Astrocyte (in vitro differentiated cells and primary cell): ENCODE results near the gene EDN3. TPM values are rescaled to one million over a fixed set of nuclear protein-coding genes. Genes with fewer than 3 reads are reported as not detected.
A peak's percentile ranks its signal among the peaks of the same experiment; 100 is the strongest.

Source experiments
- DNase-seq: peaks from one replicate; pipeline ENCODE4 v3.0.0-alpha.2; 2010; ENCODE audit warnings: low read depth
- FAIRE-seq: peaks from 2 replicates; lab custom pipeline; 2011; peaks lifted over from hg19 to GRCh38; lab: Jason Lieb, UNC
- H2AFZ ChIP-seq: 2 replicates; pipeline ENCODE4 v1.6.0; 2012; ENCODE audit warnings: low read depth, low read length, inconsistent platforms
- H3K27ac ChIP-seq: 2 replicates; pipeline ENCODE4 v1.5.1; 2011; ENCODE audit warnings: low read depth, low read length, inconsistent platforms
- H3K27me3 ChIP-seq: 2 replicates; pipeline ENCODE4 v1.6.0; 2011; ENCODE audit warnings: low read length, inconsistent platforms; ENCODE audit not compliant: insufficient read depth
- H3K36me3 ChIP-seq: 2 replicates; pipeline ENCODE4 v1.5.1; 2011; ENCODE audit warnings: low read length, inconsistent platforms; ENCODE audit not compliant: insufficient read depth
- H3K4me1 ChIP-seq: 2 replicates; pipeline ENCODE4 v1.5.1; 2011; ENCODE audit warnings: low read length, inconsistent platforms; ENCODE audit not compliant: insufficient read depth
- H3K4me2 ChIP-seq: 2 replicates; pipeline ENCODE4 v1.6.0; 2012; ENCODE audit warnings: low read length, inconsistent platforms
- H3K4me3 ChIP-seq: 2 replicates; pipeline ENCODE4 v1.5.1; 2011; ENCODE audit warnings: low read depth, mild to moderate bottlenecking, low read length, inconsistent platforms; ENCODE audit not compliant: insufficient read depth
- H3K79me2 ChIP-seq: 2 replicates; pipeline ENCODE4 v1.6.0; 2012; ENCODE audit warnings: mild to moderate bottlenecking, low read length, inconsistent platforms; ENCODE audit not compliant: insufficient read depth
- H3K9ac ChIP-seq: 2 replicates; pipeline ENCODE4 v1.6.0; 2012; ENCODE audit warnings: mild to moderate bottlenecking, low read length, inconsistent platforms
- H3K9me3 ChIP-seq: 2 replicates; pipeline ENCODE4 v1.5.1; 2012; ENCODE audit warnings: low read depth, mild to moderate bottlenecking, low read length, inconsistent platforms; ENCODE audit not compliant: insufficient read depth
- H4K20me1 ChIP-seq: 2 replicates; pipeline ENCODE4 v1.6.0; 2012; ENCODE audit warnings: low read length, inconsistent platforms; ENCODE audit not compliant: insufficient read depth
- H3K27ac Mint-ChIP-seq: one replicate; pipeline ENCODE4 v1.8.0; 2021; ENCODE audit warnings: mild to moderate bottlenecking, mixed read lengths; ENCODE audit not compliant: unreplicated experiment
- H3K27me3 Mint-ChIP-seq: one replicate; pipeline ENCODE4 v1.8.0; 2021; ENCODE audit warnings: low read depth, mixed read lengths; ENCODE audit not compliant: unreplicated experiment
- H3K36me3 Mint-ChIP-seq: one replicate; pipeline ENCODE4 v1.8.0; 2021; ENCODE audit warnings: low read depth, mixed read lengths; ENCODE audit not compliant: unreplicated experiment
- H3K4me1 Mint-ChIP-seq: one replicate; pipeline ENCODE4 v1.8.0; 2021; ENCODE audit warnings: low read depth, mixed read lengths; ENCODE audit not compliant: unreplicated experiment
- H3K4me3 Mint-ChIP-seq: one replicate; pipeline ENCODE4 v1.8.0; 2021; ENCODE audit warnings: mild to moderate bottlenecking, moderate library complexity, mixed read lengths; ENCODE audit not compliant: unreplicated experiment
- H3K9me3 Mint-ChIP-seq: one replicate; pipeline ENCODE4 v1.8.0; 2021; ENCODE audit warnings: mild to moderate bottlenecking, mixed read lengths; ENCODE audit not compliant: unreplicated experiment
- CTCF ChIP-seq: IDR thresholded peaks from 2 replicates; pipeline ENCODE4 v1.5.1; 2011; ENCODE audit warnings: low read depth, mild to moderate bottlenecking, inconsistent platforms, low read length, moderate library complexity; ENCODE audit not compliant: insufficient read depth
- EZH2 ChIP-seq: IDR thresholded peaks from 2 replicates; pipeline ENCODE4 v1.6.1; 2012; ENCODE audit warnings: mild to moderate bottlenecking, low read length, inconsistent platforms; ENCODE audit not compliant: insufficient read depth
- total RNA-seq: library from RNA; stranded (reverse); gene quantifications from 2 replicates; pipeline ENCODE4 v1.2.1, GENCODE V29; 2021

Gene EDN3
- total RNA-seq, 1 donor from 2014 or later, result not detected

- Histone ChIP-seq H3K4me2 (no peak overlapping the region), H4K20me1 (no peaks in the 10 kb centered on the region), H3K4me1 (no peaks in the 10 kb centered on the region), H3K79me2 (no peaks in the 10 kb centered on the region), H3K4me3 (no peak overlapping the region), H3K9ac (no peak overlapping the region), H3K27ac (no peak overlapping the region), H3K9me3 (no peaks in the 10 kb centered on the region), H2AFZ (no peak overlapping the region), H3K36me3 (no peaks in the 10 kb centered on the region), H3K27me3 (no peaks in the 10 kb centered on the region)
- peaks cover 28% of the 10 kb centered on the region for H3K27me3 Mint-ChIP-seq
- TF ChIP-seq EZH2 (no peak), CTCF (no peak)
- H3K4me3 Mint-ChIP-seq, result no peak overlapping the region
- FAIRE-seq, result no peak
- H3K9me3 Mint-ChIP-seq, result peaks cover 7% of the 10 kb centered on the region
- H3K4me1 Mint-ChIP-seq, result peaks cover 18% of the 10 kb centered on the region
- DNase-seq, result no peak
- H3K27ac Mint-ChIP-seq, result no peak overlapping the region
- H3K36me3 Mint-ChIP-seq, result peaks cover under 1% of the 10 kb centered on the region
Measured at GRCh38 chr20:59371431-59371830, 71.0 kb downstream of the EDN3 start.

- Histone ChIP-seq H3K4me2 (no peak overlapping the region), H2AFZ (no peak overlapping the region), H3K9me3 (no peaks in the 10 kb centered on the region), H4K20me1 (no peaks in the 10 kb centered on the region), H3K27me3 (no peaks in the 10 kb centered on the region), H3K9ac (no peak overlapping the region), H3K36me3 (no peaks in the 10 kb centered on the region), H3K79me2 (no peaks in the 10 kb centered on the region), H3K4me3 (no peak overlapping the region), H3K4me1 (no peaks in the 10 kb centered on the region), H3K27ac (no peak overlapping the region)
- H3K4me3 Mint-ChIP-seq, result no peak overlapping the region
- peaks cover 40% of the 10 kb centered on the region for H3K4me1 Mint-ChIP-seq
- TF ChIP-seq CTCF, result no peak
- no peak for TF ChIP-seq EZH2
- peaks cover 4% of the 10 kb centered on the region for H3K9me3 Mint-ChIP-seq
- FAIRE-seq (no peak), DNase-seq (no peak)
- H3K27me3 Mint-ChIP-seq, result peaks cover 19% of the 10 kb centered on the region
- peak overlapping the region; percentile 9 for H3K27ac Mint-ChIP-seq
- peaks cover 1% of the 10 kb centered on the region for H3K36me3 Mint-ChIP-seq
Measured at GRCh38 chr20:59374261-59374660, 73.8 kb downstream of the EDN3 start.

- peaks cover 4% of the 10 kb centered on the region for H3K9me3 Mint-ChIP-seq
Measured at GRCh38 chr20:59375541-59375940, 75.1 kb downstream of the EDN3 start.

More at GRCh38 chr20:59375541-59375940, 75.1 kb downstream of the EDN3 start:
- TF ChIP-seq EZH2, result no peak
- no peak for TF ChIP-seq CTCF
- FAIRE-seq (no peak), DNase-seq (no peak)
- Histone ChIP-seq H4K20me1 (no peaks in the 10 kb centered on the region), H3K4me2 (no peak overlapping the region), H3K9ac (no peak overlapping the region), H3K4me1 (no peaks in the 10 kb centered on the region), H2AFZ (no peak overlapping the region), H3K27me3 (no peaks in the 10 kb centered on the region), H3K27ac (no peak overlapping the region), H3K79me2 (no peaks in the 10 kb centered on the region), H3K4me3 (no peak overlapping the region), H3K36me3 (no peaks in the 10 kb centered on the region), H3K9me3 (no peaks in the 10 kb centered on the region)
- Mint-ChIP-seq H3K27ac (peak overlapping the region; percentile 23), H3K27me3 (peaks cover 28% of the 10 kb centered on the region), H3K4me1 (peaks cover 43% of the 10 kb centered on the region), H3K36me3 (peaks cover 1% of the 10 kb centered on the region), H3K4me3 (no peak overlapping the region)
